ENCODE results near the gene SYT3.

DNA sequence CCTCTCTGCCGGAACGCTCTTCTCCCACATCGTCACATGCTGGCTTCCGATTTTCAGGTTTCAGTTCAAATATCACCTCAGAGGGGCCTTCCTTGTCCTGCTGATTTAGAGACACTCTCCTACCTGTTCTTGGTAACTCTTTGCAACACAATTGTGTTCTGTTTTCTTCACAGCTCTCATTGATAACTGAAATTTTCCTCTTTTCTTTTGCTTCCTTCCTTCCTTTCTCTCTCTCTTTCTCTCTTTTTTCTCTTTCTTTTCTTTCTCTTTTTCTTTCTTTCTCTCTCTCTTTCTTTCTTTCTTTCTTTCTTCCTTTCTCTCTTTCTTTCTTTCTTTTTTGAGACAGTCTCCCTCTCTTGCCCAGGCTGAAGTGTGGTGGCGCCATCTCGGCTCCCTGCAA, 59.4 kb downstream of the SYT3 start:
- TF ChIP-seq, protein P1, sequence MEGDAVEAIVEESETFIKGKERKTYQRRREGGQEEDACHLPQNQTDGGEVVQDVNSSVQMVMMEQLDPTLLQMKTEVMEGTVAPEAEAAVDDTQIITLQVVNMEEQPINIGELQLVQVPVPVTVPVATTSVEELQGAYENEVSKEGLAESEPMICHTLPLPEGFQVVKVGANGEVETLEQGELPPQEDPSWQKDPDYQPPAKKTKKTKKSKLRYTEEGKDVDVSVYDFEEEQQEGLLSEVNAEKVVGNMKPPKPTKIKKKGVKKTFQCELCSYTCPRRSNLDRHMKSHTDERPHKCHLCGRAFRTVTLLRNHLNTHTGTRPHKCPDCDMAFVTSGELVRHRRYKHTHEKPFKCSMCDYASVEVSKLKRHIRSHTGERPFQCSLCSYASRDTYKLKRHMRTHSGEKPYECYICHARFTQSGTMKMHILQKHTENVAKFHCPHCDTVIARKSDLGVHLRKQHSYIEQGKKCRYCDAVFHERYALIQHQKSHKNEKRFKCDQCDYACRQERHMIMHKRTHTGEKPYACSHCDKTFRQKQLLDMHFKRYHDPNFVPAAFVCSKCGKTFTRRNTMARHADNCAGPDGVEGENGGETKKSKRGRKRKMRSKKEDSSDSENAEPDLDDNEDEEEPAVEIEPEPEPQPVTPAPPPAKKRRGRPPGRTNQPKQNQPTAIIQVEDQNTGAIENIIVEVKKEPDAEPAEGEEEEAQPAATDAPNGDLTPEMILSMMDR (IDR thresholded peaks at IDR 0.05): no peak
- no peak for TF ChIP-seq POLR2A (IDR thresholded peaks at IDR 0.05)
